ENCODE data around the gene COL28A1. TPM values are rescaled to one million over a fixed set of nuclear protein-coding genes. Genes with fewer than 3 reads are reported as not detected.

Gene COL28A1
- total and polyA plus RNA-seq, 7 experiments from 2014 or later: 0.12 to 0.49 (median 0.38) TPM; not detected in 2

- Mint-ChIP-seq H3K27ac (no peak overlapping the region), H3K27me3 (peaks cover 0 to 4% (median 0%) of the 10 kb centered on the region in 5 donors), H3K4me1 (peaks cover 0 to 5% (median 4%) of the 10 kb centered on the region in 7 donors), H3K36me3 (peaks cover 0 to 18% (median 13%) of the 10 kb centered on the region in 5 donors), H3K9me3 (peaks cover 6 to 60% (median 19%) of the 10 kb centered on the region in 11 donors), H3K4me3 (no peak overlapping the region)
- Histone ChIP-seq H3K27ac (ENCODE audit: low read depth, low read length) (no peak overlapping the region), H3K9me3 (ENCODE audit: control insufficient read depth in 2 of 3, low read length in 3 of 3) (peaks cover 0 to 14% (median 3%) of the 10 kb centered on the region in 3 experiments), H3K4me3 (ENCODE audit: low read length) (no peak overlapping the region), H3K4me1 (ENCODE audit: control insufficient read depth in 2 of 2, insufficient read depth in 2 of 2, low read length in 2 of 2) (no peaks in the 10 kb centered on the region), H3K36me3 (ENCODE audit: control insufficient read depth in 2 of 3, insufficient read depth in 3 of 3, low read length in 3 of 3) (no peaks in the 10 kb centered on the region), H3K27me3 (ENCODE audit: control insufficient read depth in 2 of 2, insufficient read depth in 2 of 2, low read length in 2 of 2) (no peaks in the 10 kb centered on the region)
- no peak for DNase-seq
- ChIA-PET CTCF (no interaction called here), POLR2A (no interaction called here)
- no peak for ATAC-seq
- intact Hi-C loops (cut with micrococcal nuclease): no loop called here
These were observed 86.6 kb downstream of the COL28A1 start for GRCh38 chr7:7449055-7449454.

DNA sequence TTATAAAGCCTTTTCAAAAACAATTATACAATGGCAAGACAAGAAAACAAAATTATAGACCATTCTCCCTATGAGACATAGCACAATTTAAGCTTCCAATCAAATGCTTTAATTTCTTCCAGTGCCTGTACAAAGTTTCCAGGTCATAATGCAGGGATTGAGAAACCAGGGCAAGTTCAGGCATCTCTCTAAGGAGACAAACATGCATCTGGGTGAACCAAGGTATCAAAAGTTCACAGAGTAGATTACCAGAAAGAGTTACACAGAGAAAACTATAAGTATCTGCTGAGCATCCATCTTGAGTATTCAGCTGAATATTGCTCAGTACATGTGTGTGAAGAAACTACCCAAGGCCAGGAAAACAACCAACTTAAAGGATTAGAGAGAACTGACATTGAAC is 89.1 kb downstream of the COL28A1 start:
- H3K27me3 ChIP-seq (ENCODE audit: control insufficient read depth in 2 of 2, insufficient read depth in 2 of 2, low read length in 2 of 2): no peaks in the 10 kb centered on the region
- no peak overlapping the region for H3K4me3 ChIP-seq (ENCODE audit: low read length)
- H3K36me3 ChIP-seq (ENCODE audit: control insufficient read depth in 2 of 3, insufficient read depth in 3 of 3, low read length in 3 of 3): no peaks in the 10 kb centered on the region
- no peak for DNase-seq
- Mint-ChIP-seq H3K36me3 (peaks cover 0 to 18% (median 14%) of the 10 kb centered on the region in 5 donors), H3K27ac (no peak overlapping the region), H3K4me1 (peaks cover 0 to 16% (median 10%) of the 10 kb centered on the region in 7 donors), H3K4me3 (no peak overlapping the region), H3K9me3 (peaks cover 8 to 60% (median 24%) of the 10 kb centered on the region in 11 donors), H3K27me3 (peaks cover 0 to 4% (median 0%) of the 10 kb centered on the region in 5 donors)
- peaks cover 0 to 14% (median 3%) of the 10 kb centered on the region in 3 experiments for H3K9me3 ChIP-seq (ENCODE audit: control insufficient read depth in 2 of 3, low read length in 3 of 3)
- H3K4me1 ChIP-seq (ENCODE audit: control insufficient read depth in 2 of 2, insufficient read depth in 2 of 2, low read length in 2 of 2): peaks cover 0 to 5% of the 10 kb centered on the region in 2 donors
- intact Hi-C loops (cut with micrococcal nuclease): no loop called here
- no peak for ATAC-seq
- ChIA-PET CTCF (no interaction called here), POLR2A (no interaction called here)
- H3K27ac ChIP-seq (ENCODE audit: low read depth, low read length): no peak overlapping the region

GRCh38 chr7:7443806-7444350 is 91.8 kb downstream of the COL28A1 start:
- Histone ChIP-seq H3K36me3 (ENCODE audit: control insufficient read depth in 2 of 3, insufficient read depth in 3 of 3, low read length in 3 of 3) (no peaks in the 10 kb centered on the region), H3K9me3 (ENCODE audit: control insufficient read depth in 2 of 3, low read length in 3 of 3) (peaks cover 0 to 11% (median 2%) of the 10 kb centered on the region in 3 experiments), H3K27me3 (ENCODE audit: control insufficient read depth in 2 of 2, insufficient read depth in 2 of 2, low read length in 2 of 2) (no peaks in the 10 kb centered on the region), H3K27ac (ENCODE audit: low read depth, low read length) (no peak overlapping the region), H3K4me1 (ENCODE audit: control insufficient read depth in 2 of 2, insufficient read depth in 2 of 2, low read length in 2 of 2) (peaks cover 0 to 5% of the 10 kb centered on the region in 2 donors), H3K4me3 (ENCODE audit: low read length) (no peak overlapping the region)
- DNase-seq (peak in 1 of 9 donors; percentile 13), ATAC-seq (no peak)
- peaks cover 0 to 16% (median 10%) of the 10 kb centered on the region in 7 donors for H3K4me1 Mint-ChIP-seq
- H3K36me3 Mint-ChIP-seq: peaks cover 0 to 18% (median 10%) of the 10 kb centered on the region in 5 donors
- ChIA-PET CTCF (no interaction called here), POLR2A (no interaction called here)
- peak overlapping the region in 8 of 9 donors; percentile 28 to 85 (median 58) for H3K27ac Mint-ChIP-seq
- peaks cover 7 to 35% (median 20%) of the 10 kb centered on the region in 11 donors for H3K9me3 Mint-ChIP-seq
- intact Hi-C loops (cut with micrococcal nuclease): no loop called here
- H3K4me3 Mint-ChIP-seq: peak overlapping the region in 4 of 10 donors; percentile 7 to 37 (median 34)
- H3K27me3 Mint-ChIP-seq: peaks cover 0 to 4% (median 0%) of the 10 kb centered on the region in 5 donors

GRCh38 chr7:7439564-7439963 is 96.1 kb downstream of the COL28A1 start:
- ChIA-PET POLR2A (no interaction called here), CTCF (interaction anchor here (0.6 kb wide), 1 partner anchor 348 kb away, joined by 3 read pairs; no protein-coding TSS in a partner anchor)
- Mint-ChIP-seq H3K9me3 (peaks cover 0 to 7% (median 2%) of the 10 kb centered on the region in 11 donors), H3K27ac (no peak overlapping the region), H3K4me3 (no peak overlapping the region), H3K27me3 (no peaks in the 10 kb centered on the region), H3K36me3 (peaks cover 0 to 5% (median 0%) of the 10 kb centered on the region in 5 donors), H3K4me1 (peaks cover 0 to 16% (median 10%) of the 10 kb centered on the region in 7 donors)
- no peaks in the 10 kb centered on the region for H3K27me3 ChIP-seq (ENCODE audit: control insufficient read depth in 2 of 2, insufficient read depth in 2 of 2, low read length in 2 of 2)
- H3K36me3 ChIP-seq (ENCODE audit: control insufficient read depth in 2 of 3, insufficient read depth in 3 of 3, low read length in 3 of 3): no peaks in the 10 kb centered on the region
- DNase-seq: no peak
- no peak overlapping the region for H3K27ac ChIP-seq (ENCODE audit: low read depth, low read length)
- intact Hi-C loops (cut with micrococcal nuclease): no loop called here
- no peak overlapping the region for H3K4me3 ChIP-seq (ENCODE audit: low read length)
- H3K4me1 ChIP-seq (ENCODE audit: control insufficient read depth in 2 of 2, insufficient read depth in 2 of 2, low read length in 2 of 2): peaks cover 0 to 5% of the 10 kb centered on the region in 2 donors
- ATAC-seq: no peak
- no peaks in the 10 kb centered on the region for H3K9me3 ChIP-seq (ENCODE audit: control insufficient read depth in 2 of 3, low read length in 3 of 3)

GRCh38 chr7:7438851-7439250 is 96.8 kb downstream of the COL28A1 start:
- Mint-ChIP-seq H3K27me3 (no peaks in the 10 kb centered on the region), H3K4me1 (peaks cover 0 to 9% (median 7%) of the 10 kb centered on the region in 7 donors), H3K36me3 (peaks cover 0 to 5% (median 0%) of the 10 kb centered on the region in 5 donors), H3K27ac (no peak overlapping the region), H3K9me3 (peaks cover 0 to 7% (median 0%) of the 10 kb centered on the region in 11 donors), H3K4me3 (no peak overlapping the region)
- ATAC-seq (no peak), DNase-seq (no peak)
- Histone ChIP-seq H3K4me3 (ENCODE audit: low read length) (no peak overlapping the region), H3K9me3 (ENCODE audit: control insufficient read depth in 2 of 3, low read length in 3 of 3) (no peaks in the 10 kb centered on the region), H3K27me3 (ENCODE audit: control insufficient read depth in 2 of 2, insufficient read depth in 2 of 2, low read length in 2 of 2) (no peaks in the 10 kb centered on the region), H3K36me3 (ENCODE audit: control insufficient read depth in 2 of 3, insufficient read depth in 3 of 3, low read length in 3 of 3) (no peaks in the 10 kb centered on the region), H3K27ac (ENCODE audit: low read depth, low read length) (no peak overlapping the region), H3K4me1 (ENCODE audit: control insufficient read depth in 2 of 2, insufficient read depth in 2 of 2, low read length in 2 of 2) (peaks cover 0 to 5% of the 10 kb centered on the region in 2 donors)
- intact Hi-C loops (cut with micrococcal nuclease): no loop called here
- ChIA-PET CTCF (no interaction called here), POLR2A (no interaction called here)

DNA sequence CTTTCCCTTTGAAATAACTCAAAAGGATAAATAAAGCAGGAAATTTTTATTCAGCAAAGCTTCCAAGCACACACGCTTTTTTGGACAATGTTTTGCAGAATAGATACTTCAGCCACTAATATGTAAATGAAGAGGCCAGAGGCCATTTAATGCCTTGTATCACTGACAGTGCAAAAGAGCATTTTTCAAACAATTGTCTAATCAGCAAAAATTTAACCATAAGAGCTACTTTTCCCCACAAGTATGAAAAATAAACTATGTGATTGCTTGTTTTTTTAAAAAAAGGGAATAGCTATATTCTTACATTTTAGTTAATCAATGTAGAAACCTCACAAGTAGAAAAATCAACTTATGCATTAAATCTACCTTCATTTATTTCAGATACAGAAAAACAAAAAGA is 99.7 kb downstream of the COL28A1 start:
- H3K4me3 Mint-ChIP-seq: no peak overlapping the region
- H3K27me3 Mint-ChIP-seq: peaks cover 6 to 12% (median 8%) of the 10 kb centered on the region in 5 donors
- no peaks in the 10 kb centered on the region for H3K27me3 ChIP-seq (ENCODE audit: control insufficient read depth in 2 of 2, insufficient read depth in 2 of 2, low read length in 2 of 2)
- no peaks in the 10 kb centered on the region for H3K36me3 Mint-ChIP-seq
- ChIA-PET CTCF (no interaction called here), POLR2A (no interaction called here)
- H3K4me3 ChIP-seq (ENCODE audit: low read length): no peak overlapping the region
- peaks cover 0 to 2% (median 0%) of the 10 kb centered on the region in 11 donors for H3K9me3 Mint-ChIP-seq
- intact Hi-C loops (cut with micrococcal nuclease): no loop called here
- ATAC-seq (no peak), DNase-seq (no peak)
- H3K4me1 ChIP-seq (ENCODE audit: control insufficient read depth in 2 of 2, insufficient read depth in 2 of 2, low read length in 2 of 2): no peaks in the 10 kb centered on the region
- H3K4me1 Mint-ChIP-seq: no peaks in the 10 kb centered on the region
- H3K27ac ChIP-seq (ENCODE audit: low read depth, low read length): no peak overlapping the region
- H3K9me3 ChIP-seq (ENCODE audit: control insufficient read depth in 2 of 3, low read length in 3 of 3): no peaks in the 10 kb centered on the region
- no peak overlapping the region for H3K27ac Mint-ChIP-seq
- no peaks in the 10 kb centered on the region for H3K36me3 ChIP-seq (ENCODE audit: control insufficient read depth in 2 of 3, insufficient read depth in 3 of 3, low read length in 3 of 3)

DNA sequence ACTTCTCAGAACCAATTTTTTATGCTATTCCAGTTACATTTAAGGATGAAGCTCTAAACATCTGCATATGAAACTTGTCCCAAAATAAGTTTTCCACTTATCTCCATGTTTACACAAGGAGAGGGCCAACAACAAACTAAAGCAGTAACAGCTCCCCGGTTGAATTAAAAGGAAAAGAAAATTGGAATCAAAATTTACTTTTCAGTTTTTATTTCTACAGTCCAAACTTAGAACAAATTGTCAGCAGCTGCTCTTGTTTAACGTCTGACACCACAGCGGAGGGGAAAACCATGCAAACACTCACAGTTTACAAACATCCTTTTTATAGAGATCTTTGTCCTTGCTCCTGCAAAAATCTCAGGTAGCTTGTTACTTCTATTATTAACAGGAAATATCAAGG is 101.3 kb downstream of the COL28A1 start:
- Mint-ChIP-seq H3K4me3 (no peak overlapping the region), H3K27me3 (peaks cover 6 to 12% (median 11%) of the 10 kb centered on the region in 5 donors), H3K27ac (no peak overlapping the region), H3K36me3 (no peaks in the 10 kb centered on the region), H3K4me1 (no peaks in the 10 kb centered on the region), H3K9me3 (no peaks in the 10 kb centered on the region)
- no peaks in the 10 kb centered on the region for H3K4me1 ChIP-seq (ENCODE audit: control insufficient read depth in 2 of 2, insufficient read depth in 2 of 2, low read length in 2 of 2)
- ATAC-seq (no peak), DNase-seq (no peak)
- H3K36me3 ChIP-seq (ENCODE audit: control insufficient read depth in 2 of 3, insufficient read depth in 3 of 3, low read length in 3 of 3): no peaks in the 10 kb centered on the region
- H3K9me3 ChIP-seq (ENCODE audit: control insufficient read depth in 2 of 3, low read length in 3 of 3): no peaks in the 10 kb centered on the region
- no peak overlapping the region for H3K4me3 ChIP-seq (ENCODE audit: low read length)
- ChIA-PET CTCF (no interaction called here), POLR2A (no interaction called here)
- no peaks in the 10 kb centered on the region for H3K27me3 ChIP-seq (ENCODE audit: control insufficient read depth in 2 of 2, insufficient read depth in 2 of 2, low read length in 2 of 2)
- no peak overlapping the region for H3K27ac ChIP-seq (ENCODE audit: low read depth, low read length)
- intact Hi-C loops (cut with micrococcal nuclease): no loop called here

All from naive thymus-derived CD4-positive, alpha-beta T cell (primary cell).